HCT116 (cell line): ENCODE results near the gene ZNF154.

Experiments
- CEBPB ChIP-seq: IDR thresholded peaks from 2 replicates; pipeline ENCODE4 v1.6.1; 2012; ENCODE audit warnings: low read depth
- CTCF ChIP-seq, 3 experiments: fragments of 200-600 bp in 1 of 3; sonication (generic) in 1 of 3; IDR thresholded peaks in 2 of 3; conservative IDR thresholded peaks in 1 of 3; 2 replicates each; pipeline ENCODE4 v1.5.1; 2012 to 2017; ENCODE audit warnings: low read depth in 2 of 3, low read length in 2 of 3, antibody characterized with exemption in 1 of 3, borderline replicate concordance in 1 of 3, control low read depth in 1 of 3, mild to moderate bottlenecking in 1 of 3, mixed read lengths in 1 of 3, mixed run types in 1 of 3, moderate library complexity in 1 of 3; ENCODE audit not compliant: insufficient read depth in 1 of 3
- RAD21 ChIP-seq: IDR thresholded peaks from 2 replicates; pipeline ENCODE4 v1.6.1; 2012; ENCODE audit warnings: low read depth, mild to moderate bottlenecking

- TF ChIP-seq CTCF (IDR thresholded peaks at IDR 0.05 in 2 of 3, conservative IDR thresholded peaks at IDR 0.05 in 1 of 3; ENCODE audit: borderline replicate concordance in 1 of 3, insufficient read depth in 1 of 3, low read depth in 2 of 3, low read length in 2 of 3), result no peak
- no peak for TF ChIP-seq CEBPB
- TF ChIP-seq RAD21, result no peak
Measured at GRCh38 chr19:57719901-57720519, 11.0 kb upstream of the ZNF154 start.
